Trophoblast cell (in vitro differentiated cells and primary cell): ENCODE results near the gene CEND1.
A peak's percentile ranks its signal among the peaks of the same experiment; 100 is the strongest.

Experiments used
- DNase-seq, 2 donors: peaks; one replicate each; pipeline ENCODE4 v3.0.0-alpha.2; 2016
- H2AFZ ChIP-seq: 2 replicates; pipeline ENCODE4 v1.6.1; 2013; ENCODE audit warnings: low read length, moderate library complexity, mild to moderate bottlenecking; ENCODE audit not compliant: insufficient read depth, poor library complexity
- H2AK5ac ChIP-seq: 2 replicates; pipeline ENCODE4 v1.6.1; 2013; ENCODE audit warnings: mild to moderate bottlenecking, low read length
- H2BK120ac ChIP-seq: 2 replicates; pipeline ENCODE4 v1.6.1; 2013; ENCODE audit warnings: low read length, mild to moderate bottlenecking, moderate library complexity; ENCODE audit not compliant: insufficient read depth, poor library complexity
- H2BK12ac ChIP-seq: 2 replicates; pipeline ENCODE4 v1.6.1; 2013; ENCODE audit warnings: mild to moderate bottlenecking, low read length, moderate library complexity
- H2BK5ac ChIP-seq: 2 replicates; pipeline ENCODE4 v1.6.1; 2013; ENCODE audit warnings: low read length, low read depth, moderate library complexity, mild to moderate bottlenecking; ENCODE audit not compliant: poor library complexity
- H3K14ac ChIP-seq: 2 replicates; pipeline ENCODE4 v1.6.1; 2013; ENCODE audit warnings: mild to moderate bottlenecking, low read length
- H3K18ac ChIP-seq: 2 replicates; pipeline ENCODE4 v1.6.1; 2013; ENCODE audit warnings: mild to moderate bottlenecking, low read length
- H3K23ac ChIP-seq: 2 replicates; pipeline ENCODE4 v1.6.1; 2013; ENCODE audit warnings: low read length
- H3K27ac ChIP-seq: 2 replicates; pipeline ENCODE4 v1.5.1; 2013; ENCODE audit warnings: low read depth, mild to moderate bottlenecking, inconsistent platforms, low read length, moderate library complexity
- H3K27me3 ChIP-seq: 2 replicates; pipeline ENCODE4 v1.6.1; 2013; ENCODE audit warnings: inconsistent platforms, mild to moderate bottlenecking, low read length, moderate library complexity; ENCODE audit not compliant: insufficient read depth
- H3K36me3 ChIP-seq, 2 experiments: 1 replicate in 1 of 2; 2 replicates in 1 of 2; pipeline ENCODE4 v1.6.1; 2013; ENCODE audit warnings: low read length in 2 of 2, mild to moderate bottlenecking in 2 of 2, moderate library complexity in 1 of 2; ENCODE audit not compliant: insufficient read depth in 2 of 2, control insufficient read depth in 1 of 2
- H3K4ac ChIP-seq: 2 replicates; pipeline ENCODE4 v1.6.1; 2013; ENCODE audit warnings: low read depth, mild to moderate bottlenecking, low read length, moderate library complexity
- H3K4me1 ChIP-seq, 2 experiments: 1 replicate in 1 of 2; 2 replicates in 1 of 2; pipeline ENCODE4 v1.6.1; 2013; ENCODE audit warnings: low read length in 2 of 2, mild to moderate bottlenecking in 2 of 2, moderate library complexity in 1 of 2; ENCODE audit not compliant: insufficient read depth in 2 of 2, control insufficient read depth in 1 of 2
- H3K4me2 ChIP-seq: 2 replicates; pipeline ENCODE4 v1.6.1; 2013; ENCODE audit warnings: inconsistent platforms, mild to moderate bottlenecking, low read length, moderate library complexity
- H3K4me3 ChIP-seq: 2 replicates; pipeline ENCODE4 v1.5.1; 2013; ENCODE audit warnings: mild to moderate bottlenecking, low read depth, low read length, inconsistent platforms
- H3K79me1 ChIP-seq: one replicate; pipeline ENCODE4 v1.6.1; 2013; ENCODE audit warnings: low read length
- H3K79me2 ChIP-seq: 2 replicates; pipeline ENCODE4 v1.6.1; 2013; ENCODE audit warnings: low read length, mild to moderate bottlenecking; ENCODE audit not compliant: control insufficient read depth, insufficient read depth, poor library complexity
- H3K9ac ChIP-seq: 2 replicates; pipeline ENCODE4 v1.6.1; 2013; ENCODE audit warnings: mild to moderate bottlenecking, low read length
- H3K9me3 ChIP-seq: 2 replicates; pipeline ENCODE4 v1.6.1; 2013; ENCODE audit warnings: low read depth, mild to moderate bottlenecking, control low read depth, inconsistent platforms, low read length; ENCODE audit not compliant: insufficient read depth
- H4K12ac ChIP-seq: 2 replicates; pipeline ENCODE4 v1.6.1; 2013; ENCODE audit warnings: low read depth, mild to moderate bottlenecking, low read length, moderate library complexity
- H4K8ac ChIP-seq: 2 replicates; pipeline ENCODE4 v1.6.1; 2013; ENCODE audit warnings: low read depth, mild to moderate bottlenecking, low read length, moderate library complexity
- H4K91ac ChIP-seq: one replicate; pipeline ENCODE4 v1.6.1; 2013; ENCODE audit warnings: low read depth, mild to moderate bottlenecking, low read length, moderate library complexity
- WGBS: extraction: QIAGEN DNeasy Blood & Tissue Kit; methylation state at CpG from one replicate; pipeline ENCODE4 v1.1.7; 2013; ENCODE audit warnings: missing lambda C conversion rate; ENCODE audit not compliant: insufficient read length, insufficient coverage; ENCODE audit errors: extremely low coverage; 5-methylcytosine and 5-hydroxymethylcytosine counted together

CEND1 gene

DNA sequence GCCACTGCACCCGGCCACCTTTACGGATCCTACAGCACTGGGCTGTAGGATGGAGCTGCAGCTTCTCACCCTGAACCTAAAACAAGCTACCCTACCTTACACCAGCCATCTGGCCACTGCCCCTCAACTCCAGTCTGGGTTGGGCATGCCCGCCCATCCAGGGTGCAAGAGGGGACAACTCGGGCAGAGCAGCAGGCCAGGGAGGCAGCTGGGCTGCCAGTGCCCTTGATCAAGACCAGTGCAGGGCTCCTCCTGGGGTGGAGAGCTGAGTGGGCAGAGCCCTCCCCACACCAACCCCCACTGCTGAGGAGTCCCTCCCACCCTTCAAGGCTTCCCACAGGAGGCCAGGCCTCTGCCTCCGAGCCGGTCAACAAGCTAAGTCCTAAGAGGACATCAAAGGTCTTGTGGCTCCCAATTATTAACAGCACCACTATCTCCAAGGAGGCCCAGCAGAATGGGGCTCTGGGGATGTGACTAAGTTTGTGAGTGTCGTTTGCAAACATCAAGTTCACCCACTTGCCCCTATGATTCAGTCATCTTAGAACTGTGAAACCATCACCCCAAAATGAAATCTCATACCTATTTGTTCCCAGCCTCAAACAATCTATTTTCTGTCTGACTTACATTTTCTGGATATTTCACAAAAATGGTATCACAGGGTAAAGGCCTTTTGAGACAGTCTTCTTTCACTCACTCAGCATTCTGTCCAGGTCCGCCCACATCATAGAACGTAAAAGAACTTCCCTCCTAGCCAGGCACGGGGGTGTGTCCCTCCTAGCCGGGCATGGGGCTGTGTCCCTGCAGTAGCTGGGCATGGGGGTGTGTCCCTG, 23.6 kb downstream of the CEND1 start:
- no peak overlapping the region for H2BK12ac ChIP-seq
- H4K8ac ChIP-seq: no peak overlapping the region
- H3K79me1 ChIP-seq: no peaks in the 10 kb centered on the region
- no peak overlapping the region for H3K27ac ChIP-seq
- H2AK5ac ChIP-seq: no peak overlapping the region
- no peaks in the 10 kb centered on the region for H3K27me3 ChIP-seq
- no peak overlapping the region for H4K12ac ChIP-seq
- no peak overlapping the region for H3K4me2 ChIP-seq
- H3K4ac ChIP-seq: no peak overlapping the region
- H2BK5ac ChIP-seq: no peak overlapping the region
- H2BK120ac ChIP-seq: no peak overlapping the region
- no peak overlapping the region for H4K91ac ChIP-seq
- H3K18ac ChIP-seq: no peak overlapping the region
- H3K23ac ChIP-seq: no peak overlapping the region
- no peak overlapping the region for H2AFZ ChIP-seq
- H3K9ac ChIP-seq: no peak overlapping the region
- no peak for DNase-seq
- H3K14ac ChIP-seq: no peak overlapping the region
- H3K4me1 ChIP-seq: no peaks in the 10 kb centered on the region
- no peaks in the 10 kb centered on the region for H3K79me2 ChIP-seq
- peaks cover 2% of the 10 kb centered on the region for H3K9me3 ChIP-seq
- H3K36me3 ChIP-seq: peaks cover 66 to 71% of the 10 kb centered on the region in 2 experiments
- no CpG with 5 or more reads among the region's 11 CpGs for WGBS
- H3K4me3 ChIP-seq: no peak overlapping the region

DNA sequence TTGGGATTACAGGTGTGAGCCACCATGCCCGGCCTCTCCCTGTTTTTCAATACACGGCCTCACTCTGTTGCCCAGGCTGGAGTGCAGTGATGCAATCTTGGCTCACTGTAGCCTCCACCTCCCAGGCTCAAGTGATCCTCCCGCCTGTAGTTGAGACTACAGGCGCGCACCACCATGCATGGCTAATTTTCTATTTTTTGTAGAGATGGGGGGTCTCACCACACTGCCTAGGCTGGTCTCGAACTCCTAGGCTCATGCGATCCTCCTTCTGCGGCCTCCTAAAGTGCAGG, 24.1 kb downstream of the CEND1 start:
- no CpG with 5 or more reads among the region's 8 CpGs for WGBS
- Histone ChIP-seq H3K27ac (no peak overlapping the region), H3K79me1 (no peaks in the 10 kb centered on the region), H2AK5ac (no peak overlapping the region), H3K9me3 (peaks cover under 1% of the 10 kb centered on the region), H3K18ac (no peak overlapping the region), H3K36me3 (peaks cover 66 to 69% of the 10 kb centered on the region in 2 experiments), H3K79me2 (no peaks in the 10 kb centered on the region), H2BK120ac (no peak overlapping the region), H3K23ac (no peak overlapping the region), H3K4me1 (no peaks in the 10 kb centered on the region), H2AFZ (no peak overlapping the region), H3K27me3 (no peaks in the 10 kb centered on the region), H2BK12ac (no peak overlapping the region), H4K8ac (no peak overlapping the region), H4K12ac (no peak overlapping the region), H3K9ac (no peak overlapping the region), H3K14ac (no peak overlapping the region), H3K4me2 (no peak overlapping the region), H3K4me3 (no peak overlapping the region), H2BK5ac (no peak overlapping the region), H3K4ac (no peak overlapping the region), H4K91ac (no peak overlapping the region)
- no peak for DNase-seq

DNA sequence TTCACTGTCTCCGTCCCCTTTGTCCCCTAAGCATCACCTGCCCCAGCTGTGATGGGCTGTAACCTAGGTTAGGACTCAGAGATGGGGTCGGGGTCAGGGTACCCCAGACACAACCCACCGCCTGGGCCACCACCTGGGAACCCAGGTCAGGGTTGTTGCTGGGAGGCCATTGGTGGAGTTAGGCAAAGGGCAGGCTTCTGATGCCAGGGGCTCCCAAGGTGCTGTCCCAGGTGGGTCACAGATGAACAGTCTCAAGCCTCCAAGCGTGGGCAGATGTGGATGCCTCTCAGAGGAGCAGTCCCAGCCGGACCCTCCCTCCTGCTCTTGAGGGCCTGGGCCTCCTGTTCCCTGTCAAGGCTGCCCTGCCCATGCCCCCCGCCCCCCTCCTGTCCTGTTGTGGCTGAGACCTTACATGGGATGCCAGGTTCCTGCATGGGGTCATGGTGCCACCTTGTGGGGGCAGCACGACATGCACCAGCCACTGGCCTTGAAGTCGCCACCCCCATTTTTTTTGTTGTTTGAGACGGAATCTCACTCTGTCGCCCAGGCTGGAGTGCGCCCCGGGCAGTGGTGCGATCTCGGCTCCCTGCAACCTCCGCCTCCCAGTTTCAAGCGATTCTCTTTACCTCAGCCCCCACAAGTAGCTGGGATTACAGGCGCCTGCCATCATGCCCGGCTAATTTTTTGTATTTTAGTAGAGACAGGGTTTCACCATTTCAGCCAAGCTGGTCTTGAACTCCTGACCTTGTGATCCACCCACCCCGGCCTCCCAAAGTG, 24.7 kb downstream of the CEND1 start:
- H3K4me2 ChIP-seq: no peak overlapping the region
- H3K36me3 ChIP-seq: peaks cover 66 to 68% of the 10 kb centered on the region in 2 experiments
- no peak overlapping the region for H3K18ac ChIP-seq
- no peak overlapping the region for H2AK5ac ChIP-seq
- peak; percentile 33 to 73 for DNase-seq
- no peaks in the 10 kb centered on the region for H3K79me1 ChIP-seq
- H4K8ac ChIP-seq: no peak overlapping the region
- H2BK12ac ChIP-seq: no peak overlapping the region
- H3K9me3 ChIP-seq: no peaks in the 10 kb centered on the region
- H4K12ac ChIP-seq: no peak overlapping the region
- H3K4me1 ChIP-seq: no peaks in the 10 kb centered on the region
- H4K91ac ChIP-seq: no peak overlapping the region
- H3K23ac ChIP-seq: no peak overlapping the region
- H3K27ac ChIP-seq: no peak overlapping the region
- no peak overlapping the region for H2BK120ac ChIP-seq
- no peak overlapping the region for H3K4me3 ChIP-seq
- H3K79me2 ChIP-seq: no peaks in the 10 kb centered on the region
- H3K4ac ChIP-seq: no peak overlapping the region
- no peaks in the 10 kb centered on the region for H3K27me3 ChIP-seq
- no peak overlapping the region for H3K14ac ChIP-seq
- WGBS: no CpG with 5 or more reads among the region's 19 CpGs
- H3K9ac ChIP-seq: no peak overlapping the region
- no peak overlapping the region for H2AFZ ChIP-seq
- no peak overlapping the region for H2BK5ac ChIP-seq

DNA sequence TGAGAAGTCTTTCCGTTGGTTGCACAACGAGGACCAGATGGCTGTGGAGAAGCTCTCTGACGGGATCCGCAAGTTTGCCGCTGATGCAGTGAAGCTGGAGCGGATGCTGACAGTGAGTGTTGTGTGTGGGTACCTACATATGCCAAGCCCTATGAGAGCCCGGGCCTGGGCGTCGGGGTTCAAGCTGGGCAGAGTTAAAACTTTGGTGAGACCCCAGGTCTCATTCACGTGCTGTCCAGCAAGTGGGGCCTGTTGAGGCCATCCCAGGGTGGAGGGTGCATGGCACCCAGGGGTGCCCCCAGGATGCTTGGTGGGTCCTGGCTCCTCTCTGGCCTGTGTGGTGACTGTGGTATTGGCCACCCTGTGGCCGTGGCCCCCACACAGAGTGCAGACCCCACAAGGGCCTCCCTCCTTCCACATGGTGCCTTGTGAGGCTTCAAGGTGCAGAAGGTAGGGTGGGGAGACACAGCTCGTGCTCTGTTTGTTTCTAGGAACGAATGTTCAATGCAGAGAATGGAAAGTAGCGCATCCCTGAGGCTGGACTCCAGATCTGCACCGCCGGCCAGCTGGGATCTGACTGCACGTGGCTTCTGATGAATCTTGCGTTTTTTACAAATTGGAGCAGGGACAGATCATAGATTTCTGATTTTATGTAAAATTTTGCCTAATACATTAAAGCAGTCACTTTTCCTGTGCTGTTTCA, 25.4 kb downstream of the CEND1 start:
- H3K36me3 ChIP-seq: peaks cover 68 to 70% of the 10 kb centered on the region in 2 experiments
- WGBS: no CpG with 5 or more reads among the region's 18 CpGs
- no peak overlapping the region for H4K8ac ChIP-seq
- H2BK12ac ChIP-seq: no peak overlapping the region
- no peaks in the 10 kb centered on the region for H3K4me1 ChIP-seq
- no peak overlapping the region for H4K12ac ChIP-seq
- no peak for DNase-seq
- no peaks in the 10 kb centered on the region for H3K79me1 ChIP-seq
- H3K79me2 ChIP-seq: no peaks in the 10 kb centered on the region
- H2BK5ac ChIP-seq: no peak overlapping the region
- no peak overlapping the region for H4K91ac ChIP-seq
- H2BK120ac ChIP-seq: no peak overlapping the region
- no peak overlapping the region for H3K4me2 ChIP-seq
- H2AK5ac ChIP-seq: no peak overlapping the region
- no peak overlapping the region for H3K18ac ChIP-seq
- H3K27me3 ChIP-seq: no peaks in the 10 kb centered on the region
- H2AFZ ChIP-seq: no peak overlapping the region
- no peak overlapping the region for H3K14ac ChIP-seq
- H3K4ac ChIP-seq: no peak overlapping the region
- no peak overlapping the region for H3K23ac ChIP-seq
- no peak overlapping the region for H3K4me3 ChIP-seq
- no peak overlapping the region for H3K27ac ChIP-seq
- no peak overlapping the region for H3K9ac ChIP-seq
- H3K9me3 ChIP-seq: no peaks in the 10 kb centered on the region
